ENCODE data around the gene WFS1.

DNA sequence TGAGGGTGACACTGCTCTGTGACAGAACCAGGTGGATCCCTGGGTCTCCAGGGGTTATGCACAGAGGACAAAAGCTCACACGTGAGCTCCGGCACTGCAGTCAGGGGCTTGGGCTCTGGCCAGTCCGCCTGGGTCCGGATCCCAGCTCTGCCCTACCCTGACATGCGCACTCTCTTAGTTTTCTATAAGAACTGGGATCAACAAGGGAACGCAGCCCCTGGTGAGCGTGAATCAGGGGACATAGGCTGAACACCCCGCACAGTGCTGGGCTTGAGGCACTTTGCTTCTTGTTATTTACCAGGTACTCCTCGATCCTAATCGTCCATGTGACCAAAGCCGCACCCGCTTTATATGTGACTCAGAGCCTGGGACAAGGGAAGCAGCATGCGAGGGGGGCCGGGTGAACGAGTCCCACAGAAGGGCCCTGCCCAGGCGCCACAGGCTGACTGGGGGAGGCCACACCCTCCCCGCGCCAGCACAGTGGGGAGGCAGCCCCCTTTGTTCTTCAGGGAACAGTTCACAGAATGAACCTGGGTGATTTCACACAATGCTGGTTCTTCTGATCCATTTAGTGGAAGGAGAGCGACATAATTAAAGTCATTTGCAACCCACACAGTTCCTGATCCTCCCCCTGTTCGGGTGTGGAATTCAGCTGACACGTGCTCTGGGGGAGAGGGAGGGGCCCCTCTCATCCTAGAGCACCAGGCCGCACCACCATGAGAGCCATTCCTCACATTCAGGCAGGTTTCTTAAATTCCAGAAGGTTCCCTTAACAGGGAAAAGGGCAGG is 55.5 kb downstream of the WFS1 start:
- TF ChIP-seq EZH2 (IDR thresholded peaks at IDR 0.05; ENCODE audit: borderline replicate concordance) (no peak), EZH2phosphoT487 (IDR thresholded peaks at IDR 0.05; ENCODE audit: low read depth, severe bottlenecking, unreplicated experiment) (no peak)
- TF ChIP-seq, protein P1, sequence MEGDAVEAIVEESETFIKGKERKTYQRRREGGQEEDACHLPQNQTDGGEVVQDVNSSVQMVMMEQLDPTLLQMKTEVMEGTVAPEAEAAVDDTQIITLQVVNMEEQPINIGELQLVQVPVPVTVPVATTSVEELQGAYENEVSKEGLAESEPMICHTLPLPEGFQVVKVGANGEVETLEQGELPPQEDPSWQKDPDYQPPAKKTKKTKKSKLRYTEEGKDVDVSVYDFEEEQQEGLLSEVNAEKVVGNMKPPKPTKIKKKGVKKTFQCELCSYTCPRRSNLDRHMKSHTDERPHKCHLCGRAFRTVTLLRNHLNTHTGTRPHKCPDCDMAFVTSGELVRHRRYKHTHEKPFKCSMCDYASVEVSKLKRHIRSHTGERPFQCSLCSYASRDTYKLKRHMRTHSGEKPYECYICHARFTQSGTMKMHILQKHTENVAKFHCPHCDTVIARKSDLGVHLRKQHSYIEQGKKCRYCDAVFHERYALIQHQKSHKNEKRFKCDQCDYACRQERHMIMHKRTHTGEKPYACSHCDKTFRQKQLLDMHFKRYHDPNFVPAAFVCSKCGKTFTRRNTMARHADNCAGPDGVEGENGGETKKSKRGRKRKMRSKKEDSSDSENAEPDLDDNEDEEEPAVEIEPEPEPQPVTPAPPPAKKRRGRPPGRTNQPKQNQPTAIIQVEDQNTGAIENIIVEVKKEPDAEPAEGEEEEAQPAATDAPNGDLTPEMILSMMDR (IDR thresholded peaks at IDR 0.05; ENCODE audit: poor library complexity) = no peak
